Duodenal mucosa (tissue), 2 donors: Measurements from ENCODE around the gene LINC00632.
"Not testable (repeated sequence)": the region's sequence is repeated elsewhere in the genome, so short reads cannot be mapped to it uniquely, and the experiment has no call there.

Source experiments
- H3K27ac ChIP-seq: one replicate; pipeline ENCODE4 v1.7.0; 2013; ENCODE audit warnings: low read depth, low read length
- H3K27me3 ChIP-seq, 2 donors: one replicate each; pipeline ENCODE4 v1.7.0; 2013; ENCODE audit warnings: low read length in 2 of 2, control low read depth in 1 of 2; ENCODE audit not compliant: insufficient read depth in 2 of 2, control insufficient read depth in 1 of 2
- H3K36me3 ChIP-seq, 2 donors: one replicate each; pipeline ENCODE4 v1.7.0; 2013; ENCODE audit warnings: low read length in 2 of 2, control low read depth in 1 of 2; ENCODE audit not compliant: insufficient read depth in 2 of 2, control insufficient read depth in 1 of 2
- H3K4me1 ChIP-seq, 2 donors: one replicate each; pipeline ENCODE4 v1.7.0; 2013; ENCODE audit warnings: low read length in 2 of 2, control low read depth in 1 of 2; ENCODE audit not compliant: insufficient read depth in 2 of 2, control insufficient read depth in 1 of 2
- H3K4me3 ChIP-seq, 2 donors: one replicate each; pipeline ENCODE4 v1.7.0; 2013; ENCODE audit warnings: low read length in 2 of 2, low read depth in 1 of 2
- H3K9ac ChIP-seq, 2 donors: one replicate each; pipeline ENCODE4 v1.7.0; 2013; ENCODE audit warnings: low read length in 2 of 2, low read depth in 1 of 2
- H3K9me3 ChIP-seq, 2 donors: one replicate each; pipeline ENCODE4 v1.7.0; 2013; ENCODE audit warnings: low read length in 2 of 2, control low read depth in 1 of 2; ENCODE audit not compliant: control insufficient read depth in 1 of 2

Gene LINC00632

DNA sequence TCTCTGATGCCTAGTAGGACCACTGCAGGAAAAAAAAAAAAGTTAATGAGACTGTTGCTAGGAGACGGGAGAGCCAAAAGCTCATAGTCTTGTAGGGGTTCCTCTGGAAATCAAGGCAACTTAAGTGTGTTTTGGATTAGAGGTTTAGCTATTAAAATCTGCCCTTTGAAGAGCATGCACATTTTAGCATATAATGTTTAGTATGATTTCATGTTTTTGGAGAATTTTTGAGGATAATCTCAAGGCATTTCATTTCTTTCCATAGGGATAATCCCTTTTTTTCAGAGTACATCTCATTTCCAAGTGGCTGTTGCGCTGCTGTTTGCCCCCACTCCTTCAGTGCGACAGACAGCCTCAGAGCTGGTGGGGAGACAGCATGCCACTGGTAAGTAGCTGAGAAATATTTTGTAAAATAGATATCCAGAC, at the start of gene LINC00632:
Gene LINC00632 (plus strand): TSS at position 339 of the 426 bp plus-strand sequence.
- no peaks in the 10 kb centered on the region for H3K36me3 ChIP-seq
- no peaks in the 10 kb centered on the region for H3K9me3 ChIP-seq
- no peak within 1 kb of the TSS for H3K27ac ChIP-seq
- no peaks in the 10 kb centered on the region for H3K27me3 ChIP-seq
- H3K9ac ChIP-seq, result no peak within 1 kb of the TSS
- H3K4me1 ChIP-seq, result no peaks in the 10 kb centered on the region
- H3K4me3 ChIP-seq, result no peak within 1 kb of the TSS

DNA sequence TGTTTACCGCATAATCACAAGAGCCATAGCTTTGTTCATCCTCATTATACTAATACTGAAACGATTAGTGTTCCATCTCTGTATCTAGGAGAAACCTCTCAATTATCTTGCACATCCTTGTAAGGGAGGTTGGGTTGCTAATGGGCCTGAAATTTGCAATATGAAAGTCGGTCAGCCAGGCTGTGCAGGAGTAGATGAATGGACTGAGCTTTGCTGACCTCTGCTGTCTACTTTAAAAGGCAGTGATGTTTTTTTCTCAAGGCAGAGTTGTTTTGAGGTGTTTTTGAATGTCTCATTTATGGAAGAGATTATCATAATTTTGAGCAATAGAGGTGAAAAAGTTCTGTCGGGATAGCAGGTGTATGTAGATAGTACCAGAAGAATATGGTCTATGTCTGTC, 47.9 kb upstream of the LINC00632 start:
- Histone ChIP-seq H3K9ac (no peak overlapping the region), H3K36me3 (no peaks in the 10 kb centered on the region), H3K27ac (no peak overlapping the region), H3K4me1 (no peaks in the 10 kb centered on the region), H3K27me3 (no peaks in the 10 kb centered on the region), H3K4me3 (no peak overlapping the region), H3K9me3 (no peaks in the 10 kb centered on the region)

GRCh38 chrX:140664939-140665338, 44.6 kb upstream of the LINC00632 start:
- Histone ChIP-seq H3K4me3 (no peak overlapping the region), H3K36me3 (no peaks in the 10 kb centered on the region), H3K9me3 (no peaks in the 10 kb centered on the region), H3K4me1 (no peaks in the 10 kb centered on the region), H3K27me3 (no peaks in the 10 kb centered on the region), H3K9ac (no peak overlapping the region), H3K27ac (no peak overlapping the region)

DNA sequence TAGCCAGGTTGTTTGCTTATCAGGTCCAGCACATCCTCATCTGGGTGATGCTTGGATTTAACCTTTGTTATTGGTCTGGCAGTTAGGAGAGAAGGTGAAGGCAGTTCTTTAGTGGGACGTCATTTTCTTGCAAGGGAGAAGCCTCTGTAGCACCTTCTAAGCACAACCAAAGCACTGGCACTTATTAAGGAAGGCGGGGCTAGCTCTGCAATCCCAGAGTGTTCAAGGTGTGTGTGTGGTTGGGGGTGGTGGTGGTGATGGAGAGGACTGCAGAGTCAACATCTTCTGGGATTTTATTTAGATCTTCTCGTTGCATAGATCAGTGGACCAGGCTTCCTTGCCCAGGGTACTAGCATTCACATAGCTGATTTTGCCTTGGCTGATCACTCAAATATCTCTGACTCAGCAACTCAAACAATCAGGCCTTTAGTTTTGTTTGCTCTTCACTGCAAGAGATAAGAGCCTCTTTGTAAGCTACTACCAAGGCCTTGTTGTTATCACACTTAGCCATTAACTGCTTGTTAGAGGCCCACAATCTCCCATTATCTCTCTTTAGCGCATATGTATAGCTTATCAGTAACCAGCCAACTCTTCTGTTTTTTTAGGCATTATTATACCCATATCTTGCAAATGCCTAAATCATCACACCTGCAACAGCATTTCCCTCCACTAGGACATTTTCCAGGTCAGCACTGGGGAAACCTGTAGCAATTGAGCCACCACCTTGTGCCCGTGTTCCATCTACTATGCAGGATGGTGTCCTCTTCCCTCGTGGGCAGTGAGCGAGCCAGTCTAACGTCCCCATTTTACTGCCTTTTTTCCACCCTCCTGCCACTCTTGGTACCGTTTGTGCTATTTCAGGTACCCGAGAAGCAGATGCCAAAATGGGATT, 36.5 kb upstream of the LINC00632 start:
- Histone ChIP-seq H3K9me3 (no peaks in the 10 kb centered on the region), H3K36me3 (no peaks in the 10 kb centered on the region), H3K9ac (no peak overlapping the region), H3K27ac (no peak overlapping the region), H3K4me1 (no peaks in the 10 kb centered on the region), H3K4me3 (no peak overlapping the region), H3K27me3 (no peaks in the 10 kb centered on the region)

DNA sequence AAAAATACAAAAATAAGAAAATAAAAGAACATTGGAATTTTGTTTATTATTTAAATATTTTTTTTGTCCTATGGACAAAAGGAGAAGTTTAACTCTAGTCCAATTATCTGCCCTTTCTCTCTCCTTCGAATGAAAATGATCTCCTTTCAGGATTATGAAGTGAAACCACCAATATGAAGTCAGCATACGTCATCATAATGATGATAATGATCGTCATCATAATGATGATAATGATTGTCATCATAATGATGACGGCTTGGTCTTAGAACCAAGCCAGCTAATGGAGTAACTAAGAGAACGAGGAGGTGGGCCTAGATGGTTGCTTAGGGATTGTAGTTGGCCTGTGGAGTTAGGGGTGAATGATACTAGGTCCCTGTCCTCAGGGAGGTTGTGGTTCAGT, 21.9 kb upstream of the LINC00632 start:
- Histone ChIP-seq H3K9ac (no peak overlapping the region), H3K36me3 (no peaks in the 10 kb centered on the region), H3K27ac (no peak overlapping the region), H3K4me3 (no peak overlapping the region), H3K9me3 (no peaks in the 10 kb centered on the region), H3K4me1 (no peaks in the 10 kb centered on the region), H3K27me3 (no peaks in the 10 kb centered on the region)

GRCh38 chrX:140691596-140691995, 18.0 kb upstream of the LINC00632 start:
- H3K36me3 ChIP-seq, H3K9me3 ChIP-seq, H3K4me3 ChIP-seq, H3K4me1 ChIP-seq, H3K27me3 ChIP-seq, H3K9ac ChIP-seq, H3K27ac ChIP-seq: not testable (repeated sequence)

DNA sequence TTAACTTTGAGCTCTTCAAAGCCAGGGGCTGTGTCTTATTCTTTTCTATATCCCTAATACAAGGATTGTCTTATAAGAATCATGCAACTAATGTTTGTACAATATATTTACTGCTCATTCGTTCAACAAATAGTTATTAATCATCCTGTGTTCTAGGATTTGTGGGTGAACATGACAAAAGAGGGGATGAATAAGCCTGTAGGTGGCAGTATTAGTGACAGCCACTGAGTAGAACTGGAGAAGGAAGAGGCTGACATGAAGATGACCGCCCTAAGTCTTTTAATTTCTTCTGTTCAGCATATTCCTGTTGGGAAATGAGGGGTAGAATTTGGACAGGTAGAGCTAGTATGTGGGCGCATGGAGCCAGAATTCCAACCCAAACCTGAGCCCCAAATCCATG, 11.9 kb upstream of the LINC00632 start:
- no peak overlapping the region for H3K9ac ChIP-seq
- H3K27ac ChIP-seq, result no peak overlapping the region
- no peaks in the 10 kb centered on the region for H3K9me3 ChIP-seq
- no peaks in the 10 kb centered on the region for H3K36me3 ChIP-seq
- no peaks in the 10 kb centered on the region for H3K27me3 ChIP-seq
- no peaks in the 10 kb centered on the region for H3K4me1 ChIP-seq
- H3K4me3 ChIP-seq, result no peak overlapping the region

DNA sequence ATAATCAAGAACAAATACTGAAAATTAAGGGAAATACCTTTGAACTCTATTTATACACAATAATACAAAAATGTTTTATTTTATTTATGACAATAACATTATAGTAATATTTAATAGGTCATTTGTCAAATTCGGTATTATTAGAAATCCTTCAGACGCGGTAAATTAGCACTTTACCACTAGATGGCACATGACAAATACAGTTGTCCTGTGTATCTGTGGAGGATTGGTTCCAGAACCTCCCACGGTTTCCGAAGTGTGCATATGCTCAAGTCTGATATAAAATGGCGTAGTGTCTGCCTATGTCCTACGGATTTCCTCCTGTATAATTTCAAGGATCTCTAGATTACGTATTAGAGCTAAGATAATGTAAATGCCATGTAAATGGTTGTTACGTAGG, 8.1 kb upstream of the LINC00632 start:
- no peaks in the 10 kb centered on the region for H3K4me1 ChIP-seq

GRCh38 chrX:140710710-140711109, 1.2 kb downstream of the LINC00632 start:
- Histone ChIP-seq H3K4me3 (no peak overlapping the region), H3K9me3 (no peaks in the 10 kb centered on the region), H3K36me3 (no peaks in the 10 kb centered on the region), H3K9ac (no peak overlapping the region), H3K27ac (no peak overlapping the region), H3K4me1 (no peaks in the 10 kb centered on the region), H3K27me3 (no peaks in the 10 kb centered on the region)

More for the DNA sequence above, 8.1 kb upstream of the LINC00632 start:
- H3K9me3 ChIP-seq, result no peaks in the 10 kb centered on the region
- H3K9ac ChIP-seq, result no peak overlapping the region
- no peak overlapping the region for H3K27ac ChIP-seq
- H3K4me3 ChIP-seq, result no peak overlapping the region
- H3K27me3 ChIP-seq, result no peaks in the 10 kb centered on the region
- H3K36me3 ChIP-seq, result no peaks in the 10 kb centered on the region

DNA sequence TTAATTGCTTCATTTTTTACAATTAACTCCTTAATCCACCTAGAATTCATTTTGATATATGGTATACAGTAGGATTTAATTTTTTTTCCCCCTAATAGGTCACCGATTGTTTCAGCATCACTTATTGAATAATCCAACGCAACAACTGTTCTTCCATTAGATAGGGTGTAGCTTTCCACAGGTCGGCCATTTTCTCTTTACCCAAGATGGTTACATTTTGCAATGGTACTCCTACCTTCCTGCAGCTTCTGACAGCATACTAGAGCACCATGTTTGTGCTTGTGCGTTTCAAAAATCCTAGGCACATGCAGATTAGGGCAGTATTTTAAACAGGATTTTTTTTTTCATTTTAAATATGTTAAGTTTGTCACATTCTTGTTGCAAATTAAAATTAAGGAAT, 2.3 kb downstream of the LINC00632 start:
- H3K4me3 ChIP-seq, result no peak overlapping the region
- no peaks in the 10 kb centered on the region for H3K9me3 ChIP-seq
- H3K9ac ChIP-seq, result no peak overlapping the region
- H3K27ac ChIP-seq, result no peak overlapping the region
- H3K36me3 ChIP-seq, result no peaks in the 10 kb centered on the region
- no peaks in the 10 kb centered on the region for H3K4me1 ChIP-seq
- no peaks in the 10 kb centered on the region for H3K27me3 ChIP-seq
